ENCODE results near the gene RTN4. TPM values are rescaled to one million over a fixed set of nuclear protein-coding genes. Genes with fewer than 3 reads are reported as not detected.

RTN4 gene
- total and polyA plus RNA-seq, 5 donors, result 183 to 283 (median 243) TPM

DNA sequence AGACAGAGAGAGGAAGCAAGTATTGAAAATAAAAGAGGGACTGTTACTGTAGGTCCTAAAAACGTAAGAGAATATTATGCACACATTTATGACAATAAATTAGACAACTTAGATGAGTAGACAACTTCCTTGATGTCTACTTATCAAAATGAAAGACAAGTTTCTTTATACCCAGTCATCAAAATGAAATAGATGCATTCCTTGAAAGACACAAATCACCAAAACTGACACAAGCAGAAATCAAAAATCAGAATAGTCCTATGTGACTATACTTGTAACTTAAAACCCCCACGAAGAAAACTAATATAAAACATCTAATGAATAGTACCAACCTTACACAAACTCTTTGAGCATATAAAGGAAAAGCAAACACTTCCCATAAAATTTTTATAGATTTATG is 14.5 kb downstream of the RTN4 start:
- Histone ChIP-seq H3K9me3 (ENCODE audit: control insufficient read depth, low read length) (no peaks in the 10 kb centered on the region), H3K27ac (ENCODE audit: low read length) (no peak overlapping the region), H3K4me3 (ENCODE audit: low read length) (no peak overlapping the region), H3K4me1 (ENCODE audit: control insufficient read depth, insufficient read depth, low read length) (peaks cover 7% of the 10 kb centered on the region), H3K27me3 (ENCODE audit: control insufficient read depth, insufficient read depth) (no peaks in the 10 kb centered on the region)
- intact Hi-C loops (cut with DNase I), result no loop called here
- 67% methylated on average over 2 of the region's 2 CpGs for whole genome bisulfite sequencing
- DNase-seq (no peak), ATAC-seq (no peak)

DNA sequence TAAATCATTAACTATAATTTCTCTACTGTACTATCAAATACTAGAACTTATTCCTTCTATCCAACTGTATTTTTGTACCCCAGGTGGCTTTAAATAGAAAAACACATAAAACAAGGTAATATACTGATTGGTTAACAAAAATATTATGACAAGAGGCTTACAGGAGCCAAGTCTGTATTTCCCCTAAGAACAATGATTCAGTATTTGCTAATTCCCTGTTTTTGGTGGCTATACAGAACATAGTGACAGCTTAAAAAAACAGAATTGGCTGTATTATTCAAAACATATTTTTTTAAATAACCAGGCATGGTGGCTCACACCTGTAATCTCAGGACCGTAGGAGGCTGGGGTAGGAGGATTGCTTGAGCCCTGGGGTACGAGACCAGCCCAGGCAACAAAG is 16.3 kb downstream of the RTN4 start:
- Histone ChIP-seq H3K9me3 (ENCODE audit: control insufficient read depth, low read length) (no peaks in the 10 kb centered on the region), H3K4me3 (ENCODE audit: low read length) (no peak overlapping the region), H3K27me3 (ENCODE audit: control insufficient read depth, insufficient read depth) (no peaks in the 10 kb centered on the region), H3K4me1 (ENCODE audit: control insufficient read depth, insufficient read depth, low read length) (peaks cover 7% of the 10 kb centered on the region), H3K27ac (ENCODE audit: low read length) (no peak overlapping the region)
- intact Hi-C loops (cut with DNase I), result no loop called here
- 97% methylated on average over 2 of the region's 2 CpGs for WGBS
- DNase-seq (no peak), ATAC-seq (no peak)

DNA sequence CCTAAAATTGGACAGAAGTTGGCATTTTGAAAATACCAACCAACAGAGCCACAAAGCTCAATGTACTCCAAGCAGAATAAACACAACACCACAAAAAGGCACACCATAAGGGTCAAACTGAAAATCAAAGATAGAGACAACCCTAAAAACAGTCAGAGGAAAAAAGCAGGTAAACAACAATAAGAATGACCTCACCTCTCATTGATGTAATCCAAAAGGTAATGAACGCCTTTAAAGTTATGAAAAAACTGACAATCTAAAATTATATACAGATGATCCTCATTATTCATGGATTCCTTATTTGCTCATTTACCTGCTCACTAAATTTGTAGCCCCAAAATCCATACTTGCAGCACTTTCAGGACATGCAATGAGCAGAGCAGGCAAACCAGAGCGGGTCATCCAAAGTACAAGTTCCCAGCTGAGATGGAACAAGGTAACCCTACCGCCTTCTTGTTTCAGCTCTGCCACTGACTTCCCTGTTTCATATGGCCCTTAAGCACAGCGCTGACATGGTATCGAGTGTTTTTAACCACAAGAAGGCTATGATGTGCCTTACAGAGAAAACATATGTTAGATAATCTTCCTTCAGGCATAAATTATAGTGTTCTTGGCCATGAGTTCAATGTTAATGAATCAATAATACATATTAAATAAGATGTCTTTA is 17.0 kb downstream of the RTN4 start:
- intact Hi-C loops (cut with DNase I), result no loop called here
- 86% methylated on average over 5 of the region's 5 CpGs for WGBS
- Histone ChIP-seq H3K4me1 (ENCODE audit: control insufficient read depth, insufficient read depth, low read length) (peaks cover 7% of the 10 kb centered on the region), H3K27ac (ENCODE audit: low read length) (no peak overlapping the region), H3K4me3 (ENCODE audit: low read length) (no peak overlapping the region), H3K27me3 (ENCODE audit: control insufficient read depth, insufficient read depth) (no peaks in the 10 kb centered on the region), H3K9me3 (ENCODE audit: control insufficient read depth, low read length) (no peaks in the 10 kb centered on the region)
- DNase-seq, result no peak
- ATAC-seq, result no peak

DNA sequence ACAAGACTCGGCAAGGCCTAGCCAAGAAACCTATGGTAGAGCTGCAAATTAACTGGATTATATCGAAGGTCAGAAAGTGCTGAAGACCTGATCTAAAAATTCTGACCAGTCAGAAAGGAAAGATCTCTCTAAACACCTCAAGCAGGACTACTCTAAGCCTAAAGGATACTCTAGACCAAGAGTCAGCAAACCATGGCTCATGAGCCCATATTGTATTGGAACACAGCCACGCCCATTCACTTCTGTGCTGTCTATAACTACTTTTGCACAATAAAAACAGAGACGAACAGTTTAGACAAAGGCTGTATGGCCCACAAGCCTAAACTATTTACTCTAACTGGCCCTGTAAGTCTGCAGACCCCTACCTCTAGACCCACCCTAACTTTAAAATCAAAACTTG is 18.7 kb downstream of the RTN4 start:
- ATAC-seq (peak in 1 of 2 donors; percentile 21), DNase-seq (no peak)
- intact Hi-C loops (cut with DNase I), result no loop called here
- Histone ChIP-seq H3K27ac (ENCODE audit: low read length) (no peak overlapping the region), H3K27me3 (ENCODE audit: control insufficient read depth, insufficient read depth) (no peaks in the 10 kb centered on the region), H3K9me3 (ENCODE audit: control insufficient read depth, low read length) (no peaks in the 10 kb centered on the region), H3K4me3 (ENCODE audit: low read length) (no peak overlapping the region), H3K4me1 (ENCODE audit: control insufficient read depth, insufficient read depth, low read length) (peaks cover 7% of the 10 kb centered on the region)
- WGBS, result 90% methylated on average over 4 of the region's 4 CpGs

DNA sequence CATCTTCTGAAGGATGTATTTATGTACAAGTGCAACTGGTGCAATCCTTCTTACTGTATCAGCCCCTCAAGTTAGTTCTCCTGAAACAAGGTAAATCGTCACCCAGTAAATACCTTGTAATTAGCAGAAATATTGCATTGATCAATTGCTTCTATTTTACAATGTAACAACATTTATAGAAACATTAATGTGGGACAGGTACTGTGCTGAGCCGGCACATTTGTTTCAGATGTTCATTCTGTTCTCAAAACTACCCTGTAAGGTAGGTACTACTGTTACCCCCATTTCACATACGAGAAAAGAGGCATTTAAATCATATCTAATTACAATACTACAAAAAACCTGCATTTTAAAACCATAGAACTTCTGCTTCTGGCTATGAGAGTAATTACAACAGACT is 19.5 kb downstream of the RTN4 start:
- ATAC-seq, result no peak
- intact Hi-C loops (cut with DNase I), result no loop called here
- peaks cover 11% of the 10 kb centered on the region for H3K4me1 ChIP-seq (ENCODE audit: control insufficient read depth, insufficient read depth, low read length)
- DNase-seq, result no peak
- H3K27me3 ChIP-seq (ENCODE audit: control insufficient read depth, insufficient read depth), result no peaks in the 10 kb centered on the region
- no peak overlapping the region for H3K4me3 ChIP-seq (ENCODE audit: low read length)
- no peak overlapping the region for H3K27ac ChIP-seq (ENCODE audit: low read length)
- WGBS, result 92% methylated on average over 3 of the region's 3 CpGs
- H3K9me3 ChIP-seq (ENCODE audit: control insufficient read depth, low read length), result no peaks in the 10 kb centered on the region

DNA sequence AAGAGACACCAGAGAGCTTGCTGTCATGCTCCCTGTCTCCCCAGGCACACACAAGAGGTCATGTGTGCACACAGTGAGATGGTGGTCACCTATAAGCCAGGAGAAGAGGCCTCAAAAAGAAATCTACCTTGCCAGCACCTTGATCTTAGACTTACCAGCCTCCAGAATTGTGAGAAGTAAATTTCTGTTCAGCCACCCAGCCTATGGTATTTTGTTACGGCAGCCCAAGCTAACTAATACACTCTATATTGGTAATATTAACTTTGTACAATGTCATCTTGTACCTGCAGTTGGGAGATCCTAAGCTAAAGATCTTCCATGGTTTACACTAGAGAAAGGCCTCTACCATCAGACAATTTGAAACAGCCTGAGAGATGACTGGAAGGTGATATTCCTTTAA is 21.2 kb downstream of the RTN4 start:
- 98% methylated on average over 1 of the region's 1 CpG for WGBS
- intact Hi-C loops (cut with DNase I), result no loop called here
- Histone ChIP-seq H3K27ac (ENCODE audit: low read length) (no peak overlapping the region), H3K4me1 (ENCODE audit: control insufficient read depth, insufficient read depth, low read length) (peaks cover 10% of the 10 kb centered on the region), H3K9me3 (ENCODE audit: control insufficient read depth, low read length) (no peaks in the 10 kb centered on the region), H3K4me3 (ENCODE audit: low read length) (no peak overlapping the region), H3K27me3 (ENCODE audit: control insufficient read depth, insufficient read depth) (no peaks in the 10 kb centered on the region)
- no peak for ATAC-seq
- no peak for DNase-seq

DNA sequence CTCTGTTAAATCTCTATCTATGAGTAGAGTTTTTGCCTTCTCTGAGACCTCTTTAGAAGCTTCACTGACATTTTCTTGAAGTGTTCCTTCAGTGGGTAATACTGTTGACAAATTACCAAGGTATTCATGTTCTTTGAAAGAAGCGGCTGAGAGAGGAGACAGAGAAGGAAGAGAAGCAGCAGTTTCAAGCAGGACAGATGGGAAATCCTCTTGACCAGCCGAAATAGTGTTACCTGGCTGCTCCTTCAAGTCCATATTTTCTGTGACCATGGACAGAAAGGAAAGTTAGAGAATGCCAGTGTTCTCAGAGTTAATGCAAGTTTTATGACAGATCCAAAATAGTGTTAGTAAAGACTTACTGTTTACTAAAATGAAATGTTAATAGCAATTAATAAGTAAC is 23.0 kb downstream of the RTN4 start:
- H3K4me3 ChIP-seq (ENCODE audit: low read length), result no peak overlapping the region
- H3K9me3 ChIP-seq (ENCODE audit: control insufficient read depth, low read length), result no peaks in the 10 kb centered on the region
- H3K27ac ChIP-seq (ENCODE audit: low read length), result no peak overlapping the region
- intact Hi-C loops (cut with DNase I), result no loop called here
- H3K27me3 ChIP-seq (ENCODE audit: control insufficient read depth, insufficient read depth), result no peaks in the 10 kb centered on the region
- ATAC-seq (no peak), DNase-seq (no peak)
- peaks cover 9% of the 10 kb centered on the region for H3K4me1 ChIP-seq (ENCODE audit: control insufficient read depth, insufficient read depth, low read length)
- 83% methylated on average over 2 of the region's 2 CpGs for WGBS

DNA sequence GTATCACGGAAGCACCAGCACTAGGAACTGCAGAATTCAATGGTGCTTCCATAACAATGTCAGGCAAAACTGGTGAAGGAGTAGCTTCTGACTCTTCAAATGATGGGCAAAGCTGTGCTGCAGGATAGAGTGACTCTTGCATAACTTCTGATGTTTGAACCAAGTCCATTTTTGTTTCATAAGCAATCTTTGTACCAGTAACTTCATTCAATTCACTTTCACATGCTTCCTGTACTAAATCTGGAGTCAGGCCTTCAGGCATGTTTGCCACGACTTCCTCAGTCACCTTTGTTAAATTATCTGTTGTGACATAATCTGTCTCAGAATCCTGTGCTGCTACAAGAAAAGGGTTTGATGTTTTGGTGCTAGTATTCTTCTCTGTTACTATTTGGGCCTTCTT is 24.0 kb downstream of the RTN4 start:
- DNase-seq, result no peak
- intact Hi-C loops (cut with DNase I), result no loop called here
- ATAC-seq, result peak; percentile 48 to 64
- WGBS, result 40% methylated on average over 2 of the region's 2 CpGs
- Histone ChIP-seq H3K27me3 (ENCODE audit: control insufficient read depth, insufficient read depth) (no peaks in the 10 kb centered on the region), H3K4me1 (ENCODE audit: control insufficient read depth, insufficient read depth, low read length) (peaks cover 7% of the 10 kb centered on the region), H3K4me3 (ENCODE audit: low read length) (no peak overlapping the region), H3K9me3 (ENCODE audit: control insufficient read depth, low read length) (no peaks in the 10 kb centered on the region), H3K27ac (ENCODE audit: low read length) (no peak overlapping the region)

DNA sequence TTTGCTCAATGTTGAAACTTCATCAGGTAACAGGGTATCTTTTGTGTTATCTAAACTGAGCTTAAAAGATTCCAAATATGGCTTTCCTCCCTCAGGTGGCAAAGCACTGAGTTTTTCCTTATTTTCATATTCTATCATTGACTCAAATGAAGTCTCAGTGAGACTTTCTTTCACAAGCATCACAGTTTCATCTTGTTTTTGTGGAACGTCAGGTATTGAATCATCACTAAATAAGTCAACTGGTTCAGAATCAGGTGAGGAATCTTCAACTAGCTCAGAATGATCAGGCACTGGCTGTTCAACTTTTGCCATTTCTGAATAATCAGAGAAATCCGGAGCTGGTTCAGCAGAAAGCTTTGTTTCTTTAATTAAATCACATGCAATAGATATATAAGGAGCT is 24.6 kb downstream of the RTN4 start:
- ATAC-seq (no peak), DNase-seq (no peak)
- Histone ChIP-seq H3K4me1 (ENCODE audit: control insufficient read depth, insufficient read depth, low read length) (peaks cover 5% of the 10 kb centered on the region), H3K27me3 (ENCODE audit: control insufficient read depth, insufficient read depth) (no peaks in the 10 kb centered on the region), H3K4me3 (ENCODE audit: low read length) (no peak overlapping the region), H3K27ac (ENCODE audit: low read length) (no peak overlapping the region), H3K9me3 (ENCODE audit: control insufficient read depth, low read length) (no peaks in the 10 kb centered on the region)
- intact Hi-C loops (cut with DNase I), result no loop called here
- 77% methylated on average over 2 of the region's 2 CpGs for WGBS

DNA sequence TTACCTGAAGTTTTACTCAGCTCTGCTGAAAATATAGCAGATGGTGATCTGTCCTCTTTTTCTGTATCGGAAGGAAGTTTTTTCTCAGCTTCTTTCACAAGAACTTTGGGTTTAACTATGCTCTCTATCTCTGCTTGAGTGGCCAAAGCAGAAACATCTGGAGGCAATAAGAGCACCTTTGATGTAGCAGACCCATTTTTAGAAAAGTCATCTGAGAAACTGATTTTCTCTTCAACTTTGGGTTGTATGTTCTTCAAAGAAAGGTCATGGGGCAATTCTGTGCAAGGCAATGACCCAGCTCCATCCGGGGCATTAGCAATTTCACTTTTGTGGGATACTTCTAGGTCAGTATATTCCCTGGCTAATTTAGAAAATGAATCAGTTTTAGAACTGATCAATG is 25.2 kb downstream of the RTN4 start:
- 76% methylated on average over 2 of the region's 2 CpGs for WGBS
- no peak for ATAC-seq
- H3K4me3 ChIP-seq (ENCODE audit: low read length), result no peak overlapping the region
- peaks cover 5% of the 10 kb centered on the region for H3K4me1 ChIP-seq (ENCODE audit: control insufficient read depth, insufficient read depth, low read length)
- intact Hi-C loops (cut with DNase I), result no loop called here
- no peak for DNase-seq
- H3K27me3 ChIP-seq (ENCODE audit: control insufficient read depth, insufficient read depth), result no peaks in the 10 kb centered on the region
- no peaks in the 10 kb centered on the region for H3K9me3 ChIP-seq (ENCODE audit: control insufficient read depth, low read length)
- H3K27ac ChIP-seq (ENCODE audit: low read length), result no peak overlapping the region

DNA sequence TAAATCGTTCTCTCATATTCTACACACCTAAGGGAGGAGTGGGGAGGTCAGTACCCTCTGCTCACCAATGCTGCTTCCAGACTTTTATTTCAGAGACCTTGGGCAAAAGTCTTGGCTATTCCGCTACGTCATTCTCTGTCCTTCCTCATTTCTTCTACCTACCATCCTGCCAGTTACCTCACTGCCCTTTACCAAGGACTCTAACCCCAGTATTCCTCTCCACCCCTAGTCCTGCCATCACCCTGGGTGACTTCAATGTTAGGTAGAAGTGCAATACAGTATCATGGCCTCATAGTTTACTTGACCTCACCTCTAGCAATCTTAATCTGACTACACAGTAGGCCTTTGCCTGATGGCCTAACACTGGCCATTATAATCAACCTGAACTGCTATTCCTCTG is 27.8 kb downstream of the RTN4 start:
- Histone ChIP-seq H3K4me3 (ENCODE audit: low read length) (no peak overlapping the region), H3K9me3 (ENCODE audit: control insufficient read depth, low read length) (no peaks in the 10 kb centered on the region), H3K27ac (ENCODE audit: low read length) (no peak overlapping the region), H3K27me3 (ENCODE audit: control insufficient read depth, insufficient read depth) (no peaks in the 10 kb centered on the region), H3K4me1 (ENCODE audit: control insufficient read depth, insufficient read depth, low read length) (peaks cover 5% of the 10 kb centered on the region)
- intact Hi-C loops (cut with DNase I), result no loop called here
- WGBS, result 89% methylated on average over 3 of the region's 3 CpGs
- ATAC-seq (peak in 1 of 2 donors; percentile 44), DNase-seq (no peak)
